IPS-11a (cell line): ENCODE measurements around the gene ITGB1BP2.
"Not testable (repeated sequence)": the region's sequence is repeated elsewhere in the genome, so short reads cannot be mapped to it uniquely, and the experiment has no call there.

ENCODE experiments used
- H3K4me3 ChIP-seq: one replicate; pipeline ENCODE4 v1.5.1; 2013; ENCODE audit warnings: low read depth, low read length, control low read depth

Gene ITGB1BP2

GRCh38 chrX:71301195-71301924 lies at the start of gene ITGB1BP2:
Gene ITGB1BP2, plus strand, starts transcription at chrX:71301750. Its CDS starts 57 bp downstream, at chrX:71301807.
- no peak within 1 kb of the TSS for H3K4me3 ChIP-seq

- H3K4me3 ChIP-seq: no peak overlapping the region
These were observed 49.3 kb upstream of the ITGB1BP2 start for GRCh38 chrX:71252221-71252620.

GRCh38 chrX:71253253-71254091 lies 48.1 kb upstream of the ITGB1BP2 start:
- H3K4me3 ChIP-seq: peak overlapping the region; percentile 67

- H3K4me3 ChIP-seq: peak within 1 kb of the TSS; percentile 67
These were observed 47.2 kb upstream of the ITGB1BP2 start, which contains the start of gene ZMYM3 for GRCh38 chrX:71254092-71254963. Gene ZMYM3, minus strand, starts transcription at chrX:71254140. Its CDS starts 885 bp downstream, at chrX:71253255.

GRCh38 chrX:71256051-71256450 lies 45.5 kb upstream of the ITGB1BP2 start:
- H3K4me3 ChIP-seq: no peak overlapping the region

GRCh38 chrX:71256856-71257255 lies 44.7 kb upstream of the ITGB1BP2 start:
- no peak overlapping the region for H3K4me3 ChIP-seq

- H3K4me3 ChIP-seq: not testable (repeated sequence)
These were observed 32.9 kb upstream of the ITGB1BP2 start for GRCh38 chrX:71268624-71269023.

- H3K4me3 ChIP-seq: no peak overlapping the region
These were observed 31.7 kb upstream of the ITGB1BP2 start for GRCh38 chrX:71269801-71270395.

- not testable (repeated sequence) for H3K4me3 ChIP-seq
These were observed 29.2 kb upstream of the ITGB1BP2 start for GRCh38 chrX:71272313-71272712.

GRCh38 chrX:71281300-71281699 lies 20.2 kb upstream of the ITGB1BP2 start:
- H3K4me3 ChIP-seq: not testable (repeated sequence)

- H3K4me3 ChIP-seq: no peak overlapping the region
These were observed 18.8 kb upstream of the ITGB1BP2 start for GRCh38 chrX:71282514-71283402.

- H3K4me3 ChIP-seq: peak within 1 kb of the TSS; percentile 79
These were observed 18.0 kb upstream of the ITGB1BP2 start, which contains the start of gene NONO for GRCh38 chrX:71283403-71284143. Gene NONO, plus strand, starts transcription at chrX:71283635. Its CDS starts 7,003 bp downstream, at chrX:71290638.

GRCh38 chrX:71285929-71286328 lies 15.6 kb upstream of the ITGB1BP2 start:
- H3K4me3 ChIP-seq: peak overlapping the region; percentile 17

GRCh38 chrX:71291381-71291780 lies 10.2 kb upstream of the ITGB1BP2 start:
- no peak overlapping the region for H3K4me3 ChIP-seq

GRCh38 chrX:71292669-71293365 lies 8.7 kb upstream of the ITGB1BP2 start:
- no peak overlapping the region for H3K4me3 ChIP-seq

GRCh38 chrX:71296806-71297205 lies 4.7 kb upstream of the ITGB1BP2 start:
- no peak overlapping the region for H3K4me3 ChIP-seq

GRCh38 chrX:71298119-71298518 lies 3.4 kb upstream of the ITGB1BP2 start:
- no peak overlapping the region for H3K4me3 ChIP-seq

GRCh38 chrX:71300064-71300463 lies 1.5 kb upstream of the ITGB1BP2 start:
- H3K4me3 ChIP-seq: not testable (repeated sequence)
